ENCODE results near the gene LSM11.
"Not testable (repeated sequence)": the region's sequence is repeated elsewhere in the genome, so short reads cannot be mapped to it uniquely, and the experiment has no call there.

The LSM11 gene

DNA sequence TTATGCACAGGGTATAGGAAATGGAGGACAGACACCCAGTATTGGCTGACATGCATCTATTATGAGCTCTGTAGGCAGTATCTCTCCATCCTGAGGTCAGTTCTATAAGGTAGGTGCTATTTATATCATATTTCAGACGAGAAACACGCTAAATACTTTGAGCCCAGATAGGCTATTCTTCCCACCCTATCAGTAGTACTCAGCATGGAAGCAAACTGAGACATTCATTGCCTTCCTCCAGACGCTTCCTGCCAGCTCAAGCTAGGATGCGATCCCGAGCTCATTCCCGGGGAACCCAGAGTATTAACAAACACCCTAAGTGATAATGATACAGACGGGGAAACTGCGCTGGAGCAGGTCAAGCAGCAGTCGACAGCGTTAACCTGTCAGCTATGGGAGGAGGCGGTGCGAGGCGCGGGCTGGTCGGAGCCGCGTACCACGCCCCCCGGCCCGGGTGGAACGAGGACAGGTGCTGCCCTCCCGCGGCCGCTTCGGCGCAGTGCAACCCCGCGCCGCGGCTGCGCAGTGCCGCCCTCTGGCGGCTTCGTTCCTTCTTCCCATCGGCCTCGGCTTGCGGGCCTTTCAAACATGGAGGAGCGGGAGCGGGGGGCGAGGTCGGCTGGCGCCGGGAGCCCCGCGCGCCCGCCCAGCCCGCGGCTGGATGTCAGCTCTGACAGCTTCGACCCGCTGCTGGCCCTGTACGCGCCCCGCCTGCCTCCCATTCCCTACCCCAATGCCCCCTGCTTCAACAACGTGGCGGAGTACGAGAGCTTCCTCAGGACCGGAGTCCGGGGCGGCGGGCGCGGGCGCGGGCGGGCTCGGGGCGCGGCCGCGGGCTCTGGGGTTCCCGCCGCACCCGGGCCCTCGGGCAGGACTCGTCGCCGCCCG is at the start of gene LSM11:
Gene LSM11 (plus strand): TSS at position 550 of the 888 bp plus-strand sequence. CDS start 39 bp downstream, at position 589.
- FAIRE-seq, result no peak

DNA sequence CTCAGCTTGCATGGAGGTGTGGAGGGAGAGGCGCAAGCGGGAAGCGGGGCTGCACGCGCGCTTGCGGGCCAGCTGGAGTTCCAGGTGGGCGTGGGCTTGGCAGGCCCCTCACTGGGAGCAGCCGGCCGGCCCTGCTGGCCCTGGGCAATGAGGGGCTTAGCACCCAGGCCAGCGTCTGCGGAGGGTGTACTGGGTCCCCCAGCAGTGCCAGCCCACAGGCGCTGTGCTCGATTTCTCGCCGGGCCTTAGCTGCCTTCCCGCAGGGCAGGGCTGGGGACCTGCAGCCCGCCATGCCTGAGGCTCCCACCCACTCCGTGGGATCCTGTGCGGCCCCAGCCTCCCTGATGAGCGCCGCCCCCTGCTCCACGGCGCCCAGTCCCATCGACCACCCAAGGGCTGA is 49.7 kb upstream of the LSM11 start:
- not testable (repeated sequence) for FAIRE-seq

DNA sequence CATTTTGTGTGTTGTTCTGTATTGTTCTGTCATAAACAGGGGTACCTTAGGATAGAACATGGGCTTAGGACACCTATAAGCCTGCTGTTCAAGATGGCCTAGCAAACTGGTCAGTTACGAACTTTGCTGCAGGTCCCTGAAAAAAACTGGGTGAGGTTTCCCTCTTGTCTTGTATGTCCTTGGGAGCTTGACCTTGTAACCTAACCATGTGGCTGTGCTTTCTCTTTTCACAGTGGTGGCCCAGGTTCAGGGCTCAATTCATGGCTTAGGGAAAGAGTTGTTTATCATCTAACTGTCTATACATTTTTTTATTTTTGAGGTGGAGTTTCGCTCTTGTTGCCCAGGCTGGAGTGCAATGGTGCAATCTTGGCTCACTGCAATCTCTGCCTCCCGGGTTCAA is 47.4 kb upstream of the LSM11 start:
- FAIRE-seq, result not testable (repeated sequence)

DNA sequence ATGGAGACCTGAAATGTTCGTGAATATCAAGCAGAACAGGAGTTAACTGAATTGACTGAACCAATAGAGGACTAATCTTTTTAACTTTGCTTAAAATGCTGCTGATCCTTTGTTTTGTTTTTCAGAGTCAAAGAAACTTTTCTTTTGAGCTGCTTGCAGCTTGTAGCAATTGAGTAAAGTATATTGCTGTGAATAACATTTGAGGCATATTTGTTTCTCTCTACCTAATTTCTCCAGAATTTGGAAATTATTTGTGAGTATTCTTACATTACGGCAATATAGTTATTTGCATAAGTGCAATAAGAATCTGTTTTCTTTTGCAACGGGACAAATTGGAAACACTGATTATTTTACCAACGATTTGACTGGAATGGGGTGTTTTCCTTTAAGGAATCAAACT is 44.8 kb upstream of the LSM11 start:
- FAIRE-seq, result not testable (repeated sequence)

DNA sequence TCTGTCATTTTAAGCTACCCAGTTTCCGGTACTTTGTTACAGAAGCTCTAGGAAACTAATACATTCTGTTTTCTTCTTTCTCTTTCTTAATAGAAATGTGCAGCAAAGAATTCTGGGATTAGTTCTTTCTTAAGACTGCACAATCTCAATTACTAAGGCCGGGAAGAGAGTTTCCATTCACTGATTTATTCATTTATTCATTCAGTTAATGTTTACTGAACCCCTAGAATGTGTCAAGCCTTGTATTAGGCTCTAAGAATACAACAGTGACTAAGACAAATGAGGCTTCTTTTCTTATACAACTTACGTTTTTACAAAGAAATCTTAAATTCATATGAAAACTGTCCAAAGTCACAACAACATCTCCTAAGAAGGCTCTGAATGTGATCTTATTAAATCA is 39.8 kb upstream of the LSM11 start:
- no peak for FAIRE-seq

DNA sequence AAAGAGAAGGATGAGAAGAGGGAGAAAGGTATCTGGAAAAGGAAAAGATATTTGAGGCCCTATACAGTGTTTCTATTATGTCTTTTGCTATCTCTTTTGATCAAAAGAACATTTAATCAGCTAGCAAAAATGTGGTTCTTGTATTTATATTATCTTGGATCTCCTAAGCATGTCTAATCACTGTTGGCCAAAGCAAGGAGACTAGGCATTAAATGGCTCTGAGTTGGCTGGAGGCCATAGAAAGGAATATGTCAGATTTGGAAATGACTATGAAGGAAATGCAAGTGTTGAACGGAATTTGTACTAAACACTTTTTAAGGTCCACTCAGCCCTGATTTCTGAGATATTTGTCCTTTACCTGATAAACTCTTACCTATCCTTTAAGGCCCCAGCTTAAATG is 34.6 kb upstream of the LSM11 start:
- FAIRE-seq, result no peak

DNA sequence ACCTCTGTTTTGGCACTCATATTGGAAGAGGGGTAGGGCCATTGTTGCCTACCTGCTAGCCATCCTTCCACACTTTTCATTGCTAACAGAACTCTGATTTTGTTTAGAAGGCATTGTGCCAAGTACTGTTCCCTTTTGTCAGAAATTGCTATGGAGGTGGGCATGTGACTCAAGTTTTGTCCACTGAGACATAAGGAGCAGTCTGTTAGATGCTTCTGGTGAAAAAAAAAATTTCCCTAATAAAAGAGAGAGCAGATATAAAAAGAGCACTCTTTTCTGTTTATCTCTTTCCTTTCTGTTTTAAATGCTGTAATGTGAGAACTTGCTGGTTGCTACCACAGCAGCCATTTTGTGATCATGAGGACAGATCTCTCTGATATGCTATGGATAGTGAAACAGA is 34.2 kb upstream of the LSM11 start:
- no peak for FAIRE-seq

DNA sequence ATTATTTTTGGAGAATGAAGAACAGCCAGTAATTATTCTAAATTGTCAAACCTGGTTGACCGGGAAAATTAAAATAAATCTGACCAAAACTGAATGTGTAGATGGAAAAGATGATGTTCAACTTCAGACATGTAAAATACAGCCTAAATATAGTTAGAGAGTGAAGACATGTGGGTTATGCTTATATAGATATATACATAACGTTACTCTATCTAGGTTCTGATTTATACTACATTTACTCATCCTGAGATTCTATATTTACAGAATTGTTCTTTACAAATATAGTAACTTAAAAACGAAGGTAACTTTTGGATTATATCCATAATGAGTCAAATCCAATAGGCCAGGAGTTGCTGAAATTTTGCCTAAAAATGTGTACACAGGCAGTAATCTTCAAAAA is 33.1 kb upstream of the LSM11 start:
- FAIRE-seq, result no peak

DNA sequence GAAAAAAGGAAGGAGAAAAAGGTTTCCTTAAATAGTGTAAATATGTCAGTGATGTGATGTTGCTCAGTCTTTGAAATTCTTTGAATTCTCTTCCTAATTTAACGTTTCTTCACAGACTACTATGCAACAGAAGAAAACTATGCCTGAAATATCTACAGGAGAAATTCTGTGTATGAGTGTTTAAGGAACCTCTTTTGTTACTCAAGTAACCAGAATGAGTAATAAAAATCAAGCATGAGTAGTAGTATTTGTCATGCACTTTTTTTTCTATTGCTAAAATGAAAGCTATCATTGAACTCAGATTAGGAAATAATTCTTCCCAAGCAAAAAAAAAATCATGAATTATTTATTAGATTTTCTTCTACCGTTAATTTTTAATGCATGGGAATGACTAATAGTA is 32.6 kb upstream of the LSM11 start:
- no peak for FAIRE-seq

DNA sequence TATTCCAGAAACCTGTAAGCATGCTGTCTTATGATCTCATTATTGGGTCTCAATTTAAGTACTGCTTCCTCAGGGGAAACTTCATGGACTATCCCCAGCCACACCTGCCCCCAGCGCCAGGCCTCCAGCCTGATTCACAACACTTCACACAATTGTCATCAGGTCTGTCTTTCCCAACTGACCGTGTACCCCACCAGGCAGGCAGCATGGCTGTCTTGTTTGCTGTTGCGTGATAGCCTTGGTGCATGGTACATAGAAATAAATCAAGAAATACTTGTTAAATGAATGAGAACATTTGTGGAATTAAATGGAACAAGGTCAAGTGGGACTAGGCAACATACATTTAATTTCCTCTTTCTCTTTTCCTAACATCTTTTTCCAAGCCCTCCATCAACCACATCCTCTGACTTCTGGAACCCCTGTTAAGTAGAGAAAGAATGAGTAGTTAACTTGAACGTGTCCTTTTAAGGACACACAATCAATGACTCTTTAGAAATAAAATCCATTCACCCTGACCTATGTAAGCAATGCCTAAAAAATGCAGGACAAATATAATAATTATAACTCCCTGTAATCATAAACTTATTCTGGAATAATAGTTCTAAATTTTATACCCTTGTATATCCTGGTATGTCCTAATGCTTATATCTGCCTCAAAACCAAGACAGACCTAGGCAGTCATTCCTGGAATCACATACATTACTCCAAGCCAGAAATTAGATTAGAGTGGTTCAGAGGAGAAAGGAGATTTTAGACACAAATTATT is 29.5 kb upstream of the LSM11 start:
- FAIRE-seq, result no peak

DNA sequence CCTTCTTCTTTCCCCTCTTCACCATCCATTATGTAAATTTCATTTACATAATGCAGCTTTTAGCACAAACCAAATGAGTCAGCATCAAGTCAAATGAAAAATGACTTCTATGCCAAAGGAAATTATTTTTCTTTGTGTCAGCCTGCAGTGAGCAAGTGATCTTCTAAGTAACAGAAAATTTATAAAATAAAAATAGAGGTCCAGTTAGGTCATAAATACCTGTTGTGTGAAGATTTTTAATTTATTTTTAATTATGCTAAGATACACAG is 29.0 kb upstream of the LSM11 start:
- FAIRE-seq, result no peak

DNA sequence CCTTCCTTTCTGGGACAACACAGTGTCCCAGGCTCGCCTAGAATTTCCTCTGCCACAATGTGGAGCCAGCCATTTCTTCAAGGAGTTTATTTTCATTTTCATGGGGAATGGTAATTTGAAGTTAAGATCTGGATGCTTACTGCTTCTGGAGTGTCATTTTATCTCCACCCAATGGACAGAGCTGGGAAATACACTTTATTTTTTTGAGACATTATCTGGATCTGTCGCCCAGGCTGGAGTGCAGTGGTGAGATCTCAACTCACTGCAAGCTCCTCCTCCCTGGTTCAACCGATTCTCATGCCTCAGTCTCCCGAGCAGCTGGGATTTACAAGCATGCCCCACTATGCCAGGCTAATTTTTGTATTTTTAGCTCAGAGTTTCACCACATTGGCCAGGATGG is 25.0 kb upstream of the LSM11 start:
- peak; percentile 14 for FAIRE-seq

DNA sequence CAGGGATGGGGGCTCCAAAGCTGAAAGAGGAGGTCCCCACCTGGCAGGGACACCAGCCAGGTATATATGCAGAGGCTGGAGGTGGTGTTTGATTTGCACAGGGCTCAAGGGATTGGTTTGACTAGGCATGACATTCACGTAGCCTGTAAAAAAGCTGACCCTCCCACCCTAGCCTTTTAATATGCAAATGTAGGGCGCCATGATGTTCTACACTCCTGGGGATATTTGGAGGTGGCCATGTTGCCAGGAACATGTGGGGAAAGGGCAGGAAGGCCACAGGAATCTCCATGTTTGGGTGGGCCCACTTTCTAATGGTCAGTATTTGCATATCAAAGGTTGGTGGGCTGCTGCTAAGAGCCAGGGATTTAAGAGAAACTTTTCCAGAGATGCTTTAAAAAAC is 24.3 kb upstream of the LSM11 start:
- no peak for FAIRE-seq

DNA sequence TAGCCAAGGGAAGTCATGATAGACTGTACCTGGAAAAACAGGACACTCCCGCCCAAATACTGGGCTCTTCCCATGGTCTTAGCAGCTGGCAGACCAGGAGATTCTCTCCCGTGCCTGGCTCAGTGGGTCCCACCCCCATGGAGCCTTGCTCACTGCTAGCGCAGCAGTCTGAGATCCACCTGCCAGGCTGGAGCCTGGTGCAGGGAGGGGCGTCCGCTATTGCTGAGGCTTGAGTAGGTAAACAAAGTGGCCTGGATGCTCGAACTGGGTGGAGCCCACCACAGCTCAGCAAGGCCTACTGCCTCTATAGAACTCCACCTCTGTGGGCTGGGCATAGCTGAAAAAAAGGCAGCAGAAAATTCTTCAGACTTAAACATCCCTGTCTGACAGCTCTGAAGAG is 22.4 kb upstream of the LSM11 start:
- FAIRE-seq, result no peak

DNA sequence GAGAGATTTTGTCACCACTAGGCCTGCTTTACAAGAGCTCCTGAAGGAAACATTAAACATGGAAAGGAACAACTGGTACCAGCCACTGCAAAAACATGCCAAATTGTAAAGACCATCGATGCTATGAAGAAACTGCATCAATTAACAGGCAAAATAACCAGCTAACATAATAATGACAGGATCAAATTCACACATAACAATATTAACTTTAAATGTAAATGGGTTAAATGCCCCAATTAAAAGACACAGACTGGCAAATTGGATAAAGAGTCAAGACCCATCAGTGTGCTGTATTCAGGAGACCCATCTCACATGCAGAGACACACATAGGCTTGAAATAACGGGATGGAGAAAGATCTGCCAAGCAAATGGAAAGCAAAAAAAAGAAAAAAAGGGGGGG is 20.6 kb upstream of the LSM11 start:
- not testable (repeated sequence) for FAIRE-seq

DNA sequence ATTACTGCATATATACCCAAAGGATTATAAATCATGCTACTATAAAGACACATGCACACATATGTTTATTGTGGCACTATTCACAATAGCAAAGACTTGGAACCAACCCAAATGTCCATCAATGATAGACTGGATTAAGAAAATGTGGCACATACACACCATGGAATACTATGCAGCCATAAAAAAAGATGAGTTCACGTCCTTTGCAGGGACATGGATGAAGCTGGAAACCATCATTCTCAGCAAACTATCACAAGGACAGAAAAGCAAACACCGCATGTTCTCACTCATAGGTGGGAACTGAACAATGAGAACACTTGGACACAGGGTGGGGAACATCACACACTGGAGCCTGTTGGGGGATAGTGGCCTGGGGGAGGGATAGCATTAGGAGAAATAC is 16.9 kb upstream of the LSM11 start:
- FAIRE-seq, result not testable (repeated sequence)

DNA sequence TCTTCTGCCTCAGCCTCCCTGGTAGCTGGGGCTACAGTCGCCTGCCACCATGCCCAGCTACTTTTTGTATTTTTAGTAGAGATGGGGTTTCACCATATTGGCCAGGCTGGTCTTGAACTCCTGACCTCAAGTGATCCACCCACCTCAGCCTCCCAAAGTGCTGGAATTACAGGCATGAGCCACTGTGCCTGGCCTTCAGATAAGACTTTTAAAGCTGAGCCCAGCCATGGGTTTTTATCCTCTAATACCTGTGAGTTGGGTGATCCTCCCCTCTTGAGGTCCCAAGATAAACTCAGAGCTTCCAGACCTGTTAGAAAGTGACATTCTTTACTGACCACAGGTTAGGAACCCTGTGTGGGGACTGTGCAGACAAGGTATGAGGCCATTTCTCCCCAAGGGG is 15.7 kb upstream of the LSM11 start:
- not testable (repeated sequence) for FAIRE-seq

DNA sequence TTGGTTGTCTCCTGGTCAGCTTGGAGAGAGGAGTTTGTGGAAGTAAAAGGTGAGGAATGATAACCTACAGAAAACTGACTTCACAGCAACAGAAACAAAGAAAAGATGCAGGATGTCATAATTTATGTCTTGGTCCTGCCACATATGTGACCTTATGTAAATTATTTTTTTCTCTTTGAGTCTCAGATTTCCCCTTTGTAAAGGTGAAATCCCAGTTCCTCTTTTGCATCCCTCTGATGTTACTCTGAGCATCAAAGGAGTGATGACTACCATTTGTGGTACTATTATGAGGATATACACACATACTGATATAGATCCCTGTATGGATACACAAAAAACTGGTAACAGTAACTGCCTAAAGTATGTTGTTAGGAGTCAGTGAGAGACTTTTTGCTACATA is 13.7 kb upstream of the LSM11 start:
- FAIRE-seq, result no peak

DNA sequence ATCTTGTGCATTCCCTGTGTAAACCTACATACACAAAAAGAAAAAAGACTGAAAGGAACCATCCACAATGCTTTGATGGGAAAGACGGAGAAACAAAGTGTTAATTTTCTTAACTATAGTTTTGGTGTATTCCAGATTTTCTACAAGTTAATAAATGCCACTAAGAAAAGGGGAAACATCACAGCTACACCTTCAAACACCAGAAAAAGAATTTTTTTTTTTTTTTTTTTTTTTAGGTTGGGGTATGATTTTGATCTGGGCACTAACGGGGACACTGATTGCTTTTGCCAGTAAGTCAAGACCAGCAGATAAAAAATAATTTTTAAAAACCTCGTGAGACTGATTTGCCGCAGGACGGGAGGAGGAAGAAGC is 12.6 kb upstream of the LSM11 start:
- FAIRE-seq, result no peak

DNA sequence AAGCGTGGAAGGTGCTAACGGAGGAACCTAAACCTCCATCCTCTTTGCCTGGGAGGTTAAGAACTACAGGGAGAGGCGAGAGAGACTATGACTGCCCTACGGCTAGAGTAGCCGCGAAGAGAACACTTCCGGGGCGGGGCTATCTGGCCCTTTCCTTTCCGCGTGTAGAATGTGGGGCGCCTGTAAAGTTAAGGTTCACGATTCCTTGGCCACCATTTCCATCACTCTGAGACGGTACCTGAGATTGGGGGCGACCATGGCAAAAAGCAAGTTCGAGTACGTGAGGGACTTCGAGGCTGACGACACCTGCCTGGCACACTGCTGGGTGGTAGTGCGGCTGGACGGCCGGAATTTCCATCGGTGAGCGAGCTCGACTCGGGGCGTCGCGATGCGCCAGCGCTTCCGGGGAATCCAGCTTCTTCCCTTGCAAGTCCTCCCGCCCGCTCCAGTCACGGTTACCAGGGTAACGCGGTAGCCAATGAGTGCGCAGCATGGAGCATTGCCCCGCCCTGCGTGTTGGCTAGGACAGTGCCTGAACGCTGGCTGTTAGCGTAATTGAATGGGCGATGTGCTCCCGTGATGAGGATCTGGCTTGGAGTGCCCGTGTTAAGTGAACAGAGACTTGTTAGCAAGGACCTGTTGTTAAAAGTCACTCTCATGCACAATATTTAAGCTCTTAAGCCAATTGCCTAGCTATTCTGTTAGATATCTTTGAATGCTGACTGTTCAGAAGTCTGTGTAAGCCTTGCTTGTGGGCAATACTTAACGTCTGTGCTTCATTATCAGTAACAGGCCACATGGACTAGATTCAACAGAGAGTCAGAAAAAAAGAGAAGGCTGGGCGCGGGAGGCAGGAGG is 12.0 kb upstream of the LSM11 start, which contains the start of gene THG1L:
Gene THG1L (plus strand): TSS at position 149 of the 858 bp plus-strand sequence. CDS start 21 bp downstream, at position 170.
- FAIRE-seq, result no peak

DNA sequence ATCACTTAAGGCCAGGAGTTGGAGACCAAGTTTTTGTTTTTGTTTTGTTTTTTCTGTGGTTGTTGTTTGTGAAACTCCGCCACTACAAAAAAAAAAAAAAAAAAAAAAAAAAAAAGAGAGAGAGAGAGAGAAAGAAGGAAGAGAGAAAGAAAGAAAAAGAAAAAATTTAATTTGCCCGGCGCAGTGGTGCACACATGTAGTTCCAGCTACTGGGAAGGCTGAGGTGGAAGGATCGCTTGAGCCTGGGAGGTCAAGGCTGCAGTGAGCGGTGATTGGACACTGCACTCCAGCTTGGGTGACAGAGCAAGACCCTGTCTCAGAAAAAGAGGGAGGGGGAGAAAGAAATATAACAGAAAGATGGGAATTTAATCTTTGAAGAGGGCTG is 11.4 kb upstream of the LSM11 start:
- no peak for FAIRE-seq

DNA sequence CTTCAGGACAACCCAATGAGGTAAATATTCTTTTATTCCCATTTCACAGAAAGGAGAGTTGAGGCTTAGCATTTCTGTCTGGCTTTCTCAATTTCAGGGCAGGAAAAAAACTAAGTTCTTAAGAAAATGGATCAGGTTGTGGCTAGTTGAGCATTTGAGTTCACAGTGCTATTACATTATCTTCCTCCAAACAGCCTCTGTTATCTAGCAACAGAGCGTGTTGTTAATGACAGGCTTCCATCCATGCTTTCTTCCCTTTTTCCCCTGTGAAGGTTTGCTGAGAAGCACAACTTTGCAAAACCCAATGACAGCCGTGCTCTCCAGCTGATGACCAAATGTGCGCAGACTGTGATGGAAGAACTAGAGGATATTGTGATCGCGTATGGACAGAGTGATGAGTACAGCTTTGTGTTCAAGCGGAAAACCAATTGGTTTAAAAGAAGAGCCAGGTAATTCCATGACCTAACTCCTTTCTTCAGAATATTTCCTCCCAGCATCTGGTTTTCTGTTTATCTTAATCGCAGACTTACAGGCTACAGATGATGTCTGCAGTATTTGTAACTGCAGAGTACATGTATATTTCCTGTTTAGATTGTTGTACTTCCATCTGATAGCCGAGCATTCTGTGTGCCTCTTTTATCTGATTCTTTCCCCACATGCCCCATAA is 10.8 kb upstream of the LSM11 start:
- FAIRE-seq, result no peak

DNA sequence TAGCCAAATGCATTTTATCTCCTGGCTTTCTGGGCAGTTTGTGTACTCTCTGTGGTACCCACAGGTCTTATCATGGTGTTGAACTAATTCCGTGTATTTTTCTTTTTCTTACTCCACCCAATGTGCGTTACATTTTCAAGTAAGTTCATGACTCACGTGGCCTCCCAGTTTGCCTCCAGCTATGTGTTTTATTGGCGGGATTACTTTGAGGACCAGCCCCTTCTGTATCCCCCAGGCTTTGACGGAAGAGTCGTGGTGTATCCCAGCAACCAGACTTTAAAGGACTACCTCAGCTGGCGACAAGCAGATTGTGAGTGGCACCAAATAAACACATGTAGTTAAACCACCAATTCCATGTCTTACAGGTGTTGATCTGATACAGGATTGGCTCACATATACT is 9.1 kb upstream of the LSM11 start:
- FAIRE-seq, result no peak
